ENCODE results near the gene RNF225.

Gene RNF225

DNA sequence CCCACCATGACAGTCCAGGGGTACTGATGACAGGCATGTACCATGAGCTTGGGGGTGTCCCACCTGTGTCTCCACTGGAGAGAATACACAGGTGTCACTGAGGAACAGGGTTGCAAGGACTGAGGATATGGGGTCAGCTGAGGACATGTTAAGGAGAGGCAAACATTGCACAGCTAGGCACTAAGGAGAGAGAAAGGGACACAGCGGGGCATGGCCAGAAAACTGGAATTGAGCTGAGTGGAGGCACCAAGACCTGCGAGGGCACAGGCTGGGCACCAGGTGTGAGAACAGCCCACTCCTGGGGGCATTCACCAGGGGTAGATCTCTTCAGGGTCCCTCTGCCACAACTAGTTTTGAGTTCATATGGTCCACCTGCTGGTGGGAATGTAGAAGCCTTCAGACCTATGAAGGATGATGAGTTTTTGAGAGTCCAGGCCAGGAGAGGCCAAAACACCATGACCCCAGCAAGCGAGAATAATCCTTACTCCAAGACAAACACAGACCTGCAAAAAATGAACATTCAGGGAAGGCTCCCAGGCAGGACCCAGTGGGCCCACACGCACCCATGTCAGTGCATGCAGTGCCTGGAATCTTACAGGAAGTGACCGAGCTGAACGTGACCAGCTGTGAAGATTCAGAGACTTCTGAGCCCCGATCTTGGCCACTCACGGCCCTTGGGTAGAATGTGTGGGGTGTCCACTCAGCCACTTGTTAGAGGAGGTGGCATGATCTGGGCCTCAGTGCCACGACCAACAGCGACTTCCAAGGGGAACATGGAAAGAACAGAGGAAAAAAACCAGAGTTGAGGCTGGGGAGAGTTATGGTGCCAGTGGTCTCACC is 11.6 kb downstream of the RNF225 start:
- TF ChIP-seq, protein P1, sequence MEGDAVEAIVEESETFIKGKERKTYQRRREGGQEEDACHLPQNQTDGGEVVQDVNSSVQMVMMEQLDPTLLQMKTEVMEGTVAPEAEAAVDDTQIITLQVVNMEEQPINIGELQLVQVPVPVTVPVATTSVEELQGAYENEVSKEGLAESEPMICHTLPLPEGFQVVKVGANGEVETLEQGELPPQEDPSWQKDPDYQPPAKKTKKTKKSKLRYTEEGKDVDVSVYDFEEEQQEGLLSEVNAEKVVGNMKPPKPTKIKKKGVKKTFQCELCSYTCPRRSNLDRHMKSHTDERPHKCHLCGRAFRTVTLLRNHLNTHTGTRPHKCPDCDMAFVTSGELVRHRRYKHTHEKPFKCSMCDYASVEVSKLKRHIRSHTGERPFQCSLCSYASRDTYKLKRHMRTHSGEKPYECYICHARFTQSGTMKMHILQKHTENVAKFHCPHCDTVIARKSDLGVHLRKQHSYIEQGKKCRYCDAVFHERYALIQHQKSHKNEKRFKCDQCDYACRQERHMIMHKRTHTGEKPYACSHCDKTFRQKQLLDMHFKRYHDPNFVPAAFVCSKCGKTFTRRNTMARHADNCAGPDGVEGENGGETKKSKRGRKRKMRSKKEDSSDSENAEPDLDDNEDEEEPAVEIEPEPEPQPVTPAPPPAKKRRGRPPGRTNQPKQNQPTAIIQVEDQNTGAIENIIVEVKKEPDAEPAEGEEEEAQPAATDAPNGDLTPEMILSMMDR (IDR thresholded peaks at IDR 0.05), result peak; percentile 27; the same call in 1 of the 2 replicates

GRCh38 chr19:58407658-58408151 is 12.2 kb downstream of the RNF225 start:
- TF ChIP-seq, protein P1 (IDR thresholded peaks at IDR 0.05), result no peak

DNA sequence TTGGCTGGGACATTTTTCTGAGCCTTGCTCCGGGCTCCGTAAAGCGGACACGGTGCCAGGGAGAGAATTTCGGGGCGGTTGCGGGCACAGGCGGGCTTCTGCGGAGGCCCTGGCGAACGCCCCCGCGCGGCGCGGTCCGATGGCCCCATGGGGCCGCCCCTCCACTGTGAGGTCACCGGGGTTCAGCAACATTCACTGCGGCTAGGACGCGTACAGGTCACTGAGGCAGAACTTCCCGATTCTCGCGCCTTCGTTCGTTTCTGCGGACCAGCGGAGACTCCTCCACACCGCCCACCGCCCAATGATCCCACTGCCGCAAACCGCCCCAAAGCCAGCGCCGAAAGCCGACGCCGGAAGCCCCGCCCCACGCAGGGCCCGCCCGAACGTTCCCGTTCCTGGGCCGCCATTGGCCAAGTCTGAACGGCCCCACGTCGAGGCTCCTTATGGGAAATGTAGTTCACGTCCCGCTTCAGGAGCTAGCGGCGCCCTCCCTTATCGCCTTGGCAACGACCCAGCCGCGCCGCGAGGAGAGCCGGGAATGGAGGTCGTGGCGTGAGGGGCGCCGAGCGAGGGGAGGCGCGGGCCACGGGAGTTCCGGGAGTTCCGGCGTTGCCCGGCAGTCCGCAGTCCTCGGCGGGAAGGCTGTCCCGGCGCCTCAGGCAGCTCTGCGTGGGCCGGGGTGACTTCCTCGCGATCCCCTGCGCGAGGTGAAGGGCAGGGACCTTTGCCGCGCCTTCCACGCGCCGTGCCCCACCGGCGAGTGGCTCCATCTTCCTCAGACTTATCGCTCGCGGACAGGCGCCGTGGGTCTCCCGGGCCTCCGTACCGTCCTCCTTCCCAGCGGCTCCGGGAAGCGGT is 12.9 kb downstream of the RNF225 start, which contains the start of gene ZNF584:
TSS of gene ZNF584 (plus strand) at position 498 of the 858 bp plus-strand sequence. CDS start 499 bp downstream, outside the sequence.
- TF ChIP-seq, protein P1 (IDR thresholded peaks at IDR 0.05), result no peak

DNA sequence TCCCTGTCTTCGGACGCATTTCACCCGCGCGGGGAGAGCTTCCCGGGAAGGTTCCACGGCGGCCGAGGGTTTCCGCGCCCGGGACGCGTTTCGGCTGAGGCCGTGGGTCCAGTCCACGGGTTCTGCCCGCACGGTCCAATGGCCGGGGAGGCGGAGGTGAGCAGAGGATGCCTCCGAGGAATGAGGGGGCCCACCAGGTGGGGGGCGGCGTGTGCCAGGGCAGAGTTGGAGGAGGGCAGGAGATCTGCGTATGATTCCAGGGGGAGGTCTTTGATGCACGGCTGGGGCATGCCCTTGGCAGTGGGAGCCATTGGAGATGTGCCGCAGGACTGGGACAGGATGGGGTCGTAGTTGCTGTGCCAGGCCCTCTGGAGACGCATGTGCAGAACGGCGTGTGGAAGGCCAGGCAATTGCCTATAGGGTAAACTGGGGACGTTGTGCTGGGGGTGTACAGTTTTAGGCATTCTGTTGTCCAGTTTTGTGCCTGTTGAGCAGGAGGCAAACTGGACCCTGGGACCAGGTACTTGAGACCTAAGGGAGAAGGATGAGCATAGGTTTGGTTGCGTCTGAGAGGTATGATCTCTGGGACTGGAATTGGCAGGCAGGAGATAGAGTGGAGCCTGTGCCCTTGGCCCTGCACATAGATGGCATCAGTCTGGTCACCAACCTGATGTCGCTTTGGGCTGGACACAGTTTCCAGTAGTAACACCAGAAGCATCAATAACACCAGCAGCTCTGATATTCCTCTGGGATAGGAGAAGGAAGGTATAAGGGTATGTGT is 13.7 kb downstream of the RNF225 start:
- TF ChIP-seq, protein P1 (IDR thresholded peaks at IDR 0.05), result no peak

DNA sequence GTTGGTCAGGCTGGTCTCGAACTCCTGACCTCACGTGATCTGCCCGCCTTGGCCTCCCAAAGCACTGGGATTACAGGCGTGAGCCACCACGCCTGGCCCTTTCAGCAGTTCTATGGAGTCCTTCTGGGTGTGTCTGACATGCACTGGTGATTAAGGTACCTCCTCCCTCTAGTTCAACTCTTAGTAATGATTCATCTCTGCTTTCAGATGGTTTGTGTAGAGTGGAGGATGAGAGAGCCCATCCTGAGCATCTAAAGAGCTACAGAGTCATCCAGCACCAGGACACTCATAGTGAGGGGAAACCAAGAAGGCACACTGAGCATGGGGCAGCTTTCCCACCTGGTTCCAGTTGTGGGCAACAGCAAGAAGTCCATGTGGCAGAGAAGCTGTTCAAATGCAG is 21.1 kb downstream of the RNF225 start:
- TF ChIP-seq, protein P1 (IDR thresholded peaks at IDR 0.05), result no peak

- TF ChIP-seq, protein P1 (IDR thresholded peaks at IDR 0.05), result no peak
These were observed 21.6 kb downstream of the RNF225 start for GRCh38 chr19:58417071-58417470.

GRCh38 chr19:58428617-58429016 is 33.2 kb downstream of the RNF225 start:
- TF ChIP-seq, protein P1 (IDR thresholded peaks at IDR 0.05), result no peak

All from LNCAP (cell line).